Measurements from ENCODE around the gene SEMA3C.

SEMA3C gene

DNA sequence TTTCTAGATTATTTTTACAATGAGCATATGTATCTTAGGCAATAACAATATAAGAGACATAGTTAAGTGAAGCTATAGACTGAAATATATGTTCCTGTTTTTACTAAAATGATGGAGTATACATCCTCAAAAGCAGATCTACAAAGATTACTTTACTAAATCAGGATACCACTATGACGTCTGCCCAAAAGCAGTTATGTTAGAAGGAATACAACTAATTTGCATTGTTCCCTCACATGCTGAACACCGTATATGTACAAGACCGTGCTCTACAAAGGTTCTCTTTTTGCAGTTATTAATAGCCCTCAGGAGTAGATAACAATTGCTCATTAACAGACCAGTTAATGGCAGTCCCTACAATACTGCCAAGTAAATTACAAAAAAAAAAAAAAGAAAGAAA lies 143.0 kb downstream of the SEMA3C start:
- DNase-seq (ENCODE audit: low spot score), result no peak

DNA sequence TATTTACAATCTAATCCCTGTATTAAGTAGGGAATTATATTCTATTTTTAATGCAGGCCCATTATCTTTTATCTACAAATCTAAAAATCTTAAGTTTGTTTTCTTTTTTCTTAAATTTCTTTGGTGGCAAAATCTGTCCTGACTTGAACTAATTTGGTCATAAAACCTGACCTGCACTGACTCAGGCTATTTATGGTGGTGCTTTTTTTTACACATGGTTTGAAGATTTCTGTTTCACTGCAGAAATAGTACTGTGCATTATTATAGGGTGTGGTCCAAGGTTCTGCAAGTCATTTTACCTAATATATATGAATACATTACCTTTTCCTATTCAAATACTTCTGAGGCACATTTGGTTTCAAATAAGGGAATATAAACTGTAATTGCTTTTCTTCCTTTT lies 143.4 kb downstream of the SEMA3C start:
- DNase-seq (ENCODE audit: low spot score), result no peak

DNA sequence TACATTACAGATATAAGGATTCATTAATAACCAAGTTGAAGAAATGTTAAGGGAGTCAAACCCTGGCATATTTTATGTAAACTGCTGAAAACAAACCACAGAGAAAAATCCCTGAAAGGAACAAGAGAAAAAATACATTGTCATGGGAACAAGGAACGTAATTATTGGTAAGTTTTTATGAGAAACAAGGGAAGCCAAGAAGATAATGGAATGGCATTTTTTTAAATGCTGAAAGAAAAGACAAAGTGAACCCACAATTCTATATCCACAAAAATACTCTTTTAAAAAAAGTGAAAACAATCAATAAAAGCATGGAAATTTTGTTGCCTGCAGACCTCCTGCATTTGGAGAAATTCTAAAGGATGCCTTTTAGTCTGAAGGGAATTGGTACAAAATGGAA lies 144.0 kb downstream of the SEMA3C start:
- DNase-seq (ENCODE audit: low spot score), result no peak

DNA sequence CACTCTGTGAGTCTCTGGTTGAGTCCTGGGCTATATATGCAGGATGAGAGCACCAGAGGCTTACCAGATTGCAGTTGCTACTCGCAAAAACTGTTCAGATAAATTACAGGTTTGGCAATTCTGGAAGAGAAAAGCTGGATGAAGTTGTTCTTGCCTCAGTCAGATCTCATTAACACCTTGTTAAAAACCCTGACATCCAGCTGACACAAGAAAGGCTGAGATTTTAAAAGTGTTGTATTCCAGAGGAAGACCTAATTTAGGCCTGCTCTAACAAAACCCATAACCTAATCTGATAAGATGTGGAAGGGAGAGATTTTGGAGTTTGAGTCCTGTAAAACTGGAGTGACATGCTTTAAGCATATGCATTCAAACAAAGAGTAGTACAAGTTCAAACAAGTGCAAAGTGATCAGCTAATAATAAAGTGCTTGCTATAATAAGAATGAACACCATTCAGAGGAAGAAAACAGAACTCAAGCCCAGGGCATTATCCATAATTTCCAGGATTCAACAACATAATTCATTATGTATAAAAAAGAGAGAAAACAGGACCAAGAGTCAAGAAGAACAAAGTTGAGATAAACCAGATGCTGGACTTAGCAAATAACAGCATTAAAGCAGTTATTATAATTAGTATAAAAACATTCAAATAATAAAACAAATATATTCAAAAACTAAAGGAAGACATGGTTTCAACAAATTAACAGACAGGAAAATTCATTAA lies 144.9 kb downstream of the SEMA3C start:
- no peak for DNase-seq (ENCODE audit: low spot score)

DNA sequence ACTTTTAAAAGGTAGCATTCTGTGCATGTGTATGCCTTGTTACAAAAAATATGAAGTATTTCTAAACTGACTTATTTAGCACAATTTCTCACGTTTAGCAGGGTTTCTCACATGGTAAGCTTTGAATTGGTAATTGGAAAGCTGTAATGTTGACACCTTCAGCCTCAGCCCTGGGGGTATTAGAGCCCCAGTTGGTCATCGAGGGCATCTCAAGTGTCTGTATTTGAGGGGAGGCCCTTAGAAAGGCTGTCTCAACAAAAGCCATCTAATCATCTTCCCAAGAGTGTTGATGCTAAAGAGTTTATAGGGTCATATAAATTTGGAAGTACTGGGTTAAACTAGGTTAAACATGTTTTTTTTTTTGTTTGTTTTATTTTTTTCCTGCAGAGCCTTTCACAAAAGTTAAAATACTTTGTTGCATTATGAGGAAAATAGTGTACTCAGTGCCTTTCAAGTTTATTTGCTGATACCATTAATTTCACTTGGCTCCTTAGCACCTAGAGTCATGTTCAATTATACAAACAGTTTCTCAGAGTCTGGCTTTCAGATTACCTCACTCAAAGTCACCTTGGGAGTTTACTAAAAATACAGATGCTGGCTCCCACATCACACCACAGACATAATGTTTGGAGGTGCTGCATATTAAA lies 146.4 kb downstream of the SEMA3C start:
- no peak for DNase-seq (ENCODE audit: low spot score)

DNA sequence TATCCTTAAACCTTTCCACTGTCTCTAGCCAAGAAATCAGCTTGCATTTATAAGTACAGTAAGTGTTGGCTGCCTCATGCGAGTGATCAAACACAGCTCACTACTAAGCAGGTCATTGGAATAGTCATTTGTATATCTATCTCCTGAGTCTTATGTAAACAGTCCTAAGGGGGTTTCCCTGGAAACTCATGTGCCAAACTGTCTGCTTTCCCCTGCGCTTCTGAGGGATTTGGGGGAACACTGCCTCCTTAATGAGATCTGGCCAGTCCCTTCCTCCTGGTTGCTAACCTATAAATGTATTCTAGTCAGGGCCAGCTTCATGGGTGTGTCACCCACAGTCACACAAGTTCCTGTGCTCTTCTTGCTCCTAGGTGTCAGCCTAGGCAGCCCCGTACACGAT lies 147.3 kb downstream of the SEMA3C start:
- no peak for DNase-seq (ENCODE audit: low spot score)

DNA sequence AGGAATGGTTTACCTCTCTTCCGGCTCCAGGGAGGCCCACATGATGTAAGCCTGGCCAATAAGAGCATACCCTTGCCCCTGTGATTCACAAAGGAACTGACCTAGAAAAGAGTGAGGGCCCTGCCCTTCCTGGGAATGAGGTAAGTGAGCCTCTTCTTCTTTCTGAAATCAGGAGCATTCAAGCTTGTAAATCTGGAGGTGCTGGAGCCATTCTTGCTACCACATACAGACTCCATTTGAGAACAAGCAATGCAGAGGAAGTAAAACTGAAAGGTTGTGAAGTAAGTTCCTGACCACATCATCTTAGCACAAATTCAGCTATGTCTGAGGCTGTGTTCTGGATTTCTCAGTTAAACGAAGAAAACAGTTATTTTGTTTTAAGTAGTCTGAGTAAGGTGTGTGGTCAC lies 148.2 kb downstream of the SEMA3C start:
- no peak for DNase-seq (ENCODE audit: low spot score)

DNA sequence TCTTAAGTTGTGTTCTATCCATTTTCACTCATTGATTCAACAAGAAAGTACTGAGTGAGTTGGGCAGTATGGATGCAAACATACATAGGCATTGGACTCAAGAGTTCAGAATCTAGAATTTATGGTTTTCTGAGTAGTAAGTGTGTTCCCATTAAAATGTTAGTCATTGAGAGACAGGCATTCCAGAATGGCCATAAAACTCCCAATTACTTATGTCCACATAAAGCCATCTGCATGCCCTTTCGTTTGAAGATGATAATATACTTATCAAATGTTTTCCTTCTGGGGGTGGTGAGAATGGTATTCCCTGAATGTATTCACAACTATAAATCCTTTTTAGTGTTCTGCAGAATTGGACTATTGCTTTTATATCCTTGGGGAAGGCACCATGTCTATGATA lies 148.8 kb downstream of the SEMA3C start:
- DNase-seq (ENCODE audit: low spot score), result no peak

DNA sequence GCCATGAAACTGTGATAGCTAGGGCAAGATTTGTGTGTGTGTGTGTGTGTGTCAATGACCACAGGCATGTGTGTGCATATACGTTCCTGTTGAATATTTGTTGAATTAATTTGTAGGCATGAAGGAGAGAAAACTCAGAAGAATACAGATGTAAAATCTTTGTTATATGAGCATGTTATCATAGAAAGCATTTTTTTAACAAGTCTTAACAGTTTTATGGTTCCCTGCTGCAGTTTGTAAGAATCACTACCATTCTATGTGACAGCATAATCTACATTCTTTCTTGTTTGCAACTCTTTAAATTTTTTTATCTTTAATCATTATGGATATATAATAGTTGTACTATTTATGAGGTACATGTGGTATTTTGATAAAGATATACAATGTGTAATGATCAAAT lies 150.1 kb downstream of the SEMA3C start:
- DNase-seq (ENCODE audit: low spot score), result no peak

DNA sequence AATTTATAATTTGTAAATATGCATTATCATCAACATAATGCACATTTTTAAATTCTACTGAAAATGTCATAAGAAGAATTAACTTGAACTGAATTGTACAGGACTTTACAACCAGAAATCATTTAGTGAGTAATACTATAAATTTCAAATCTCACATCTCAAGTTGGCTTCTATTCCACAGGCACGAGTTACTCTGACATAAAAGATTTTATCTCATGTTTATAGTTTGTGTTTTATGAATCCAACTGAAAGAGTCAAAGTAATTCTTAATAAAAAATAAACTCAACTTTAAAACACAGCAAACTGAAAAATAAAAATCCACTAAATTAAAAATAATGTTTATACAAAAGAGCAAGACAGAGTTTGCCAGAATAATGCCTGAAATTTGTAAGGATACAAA lies 151.2 kb downstream of the SEMA3C start:
- no peak for DNase-seq (ENCODE audit: low spot score)

DNA sequence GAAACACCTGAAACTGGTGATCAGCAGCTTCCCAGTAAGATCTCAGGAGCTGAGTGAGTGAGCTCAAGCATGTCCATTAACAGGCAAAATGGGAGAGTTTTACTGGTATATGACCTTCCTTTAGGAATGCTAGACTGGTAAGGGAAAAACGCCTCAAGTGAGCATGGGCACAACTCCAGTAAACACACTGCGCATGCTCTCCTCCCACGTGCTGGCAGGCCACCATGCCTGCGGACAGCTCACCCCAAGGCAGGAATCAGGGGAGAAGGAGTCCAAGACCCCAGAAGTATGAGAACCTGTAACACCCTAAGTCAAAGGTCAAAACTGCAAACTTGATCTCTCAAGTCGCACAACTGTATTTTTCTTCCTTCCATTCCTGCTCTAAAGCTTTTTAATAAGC lies 152.1 kb downstream of the SEMA3C start:
- DNase-seq (ENCODE audit: low spot score), result no peak

DNA sequence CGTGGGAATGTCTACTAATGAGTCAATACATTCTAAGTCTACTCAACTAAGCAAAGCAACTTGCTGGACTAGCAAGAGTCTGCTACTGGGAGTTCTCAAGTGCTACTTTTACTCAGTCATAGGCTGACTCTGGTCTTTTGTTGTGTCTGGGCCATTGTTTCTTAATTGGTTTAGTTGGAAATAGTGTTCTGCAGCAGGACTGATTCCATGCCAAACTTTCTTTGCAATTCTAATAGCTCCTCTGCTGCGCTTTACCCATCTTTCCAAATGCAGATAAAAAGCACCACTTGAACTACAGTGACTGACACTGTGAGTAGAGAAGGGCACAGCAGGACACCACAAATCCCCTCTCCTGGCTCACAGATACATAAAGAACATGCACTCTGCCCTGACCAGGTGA lies 154.7 kb downstream of the SEMA3C start:
- DNase-seq (ENCODE audit: low spot score), result no peak

DNA sequence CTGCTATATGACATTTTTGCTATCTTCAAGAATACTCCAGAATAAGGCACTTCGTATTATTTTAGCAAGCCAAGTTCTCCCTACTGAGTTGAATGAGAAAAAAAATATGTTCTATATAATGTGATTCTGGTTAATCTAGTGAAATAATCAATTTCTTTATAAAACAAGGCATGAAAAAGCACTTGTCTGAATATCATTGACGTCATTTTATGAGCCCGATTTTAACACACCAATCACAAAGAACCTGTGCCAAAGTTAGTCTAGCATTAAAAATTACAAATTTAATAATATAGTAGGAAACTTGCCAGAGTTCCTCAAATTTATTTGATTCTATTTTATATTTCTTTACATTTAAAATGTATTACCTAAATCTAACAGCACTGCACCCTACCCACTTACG lies 155.1 kb downstream of the SEMA3C start:
- no peak for DNase-seq (ENCODE audit: low spot score)

DNA sequence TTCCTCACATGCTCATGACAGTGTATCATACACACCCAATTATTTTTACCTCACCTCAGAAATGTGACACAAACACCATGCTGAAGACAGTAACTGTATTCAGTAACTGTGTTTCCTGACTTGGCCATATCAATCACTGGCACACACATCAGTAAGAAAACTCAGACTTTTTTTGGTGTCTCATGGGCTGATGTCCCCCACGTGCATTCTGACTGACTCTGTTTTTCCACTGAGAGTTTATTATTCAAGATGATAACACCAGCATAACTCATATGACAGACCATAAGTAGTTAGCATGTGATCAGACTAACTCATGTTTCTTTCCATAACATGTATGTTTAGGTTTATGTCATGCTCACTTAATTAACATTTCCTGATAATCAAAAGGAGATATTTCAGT lies 155.6 kb downstream of the SEMA3C start:
- no peak for DNase-seq (ENCODE audit: low spot score)

DNA sequence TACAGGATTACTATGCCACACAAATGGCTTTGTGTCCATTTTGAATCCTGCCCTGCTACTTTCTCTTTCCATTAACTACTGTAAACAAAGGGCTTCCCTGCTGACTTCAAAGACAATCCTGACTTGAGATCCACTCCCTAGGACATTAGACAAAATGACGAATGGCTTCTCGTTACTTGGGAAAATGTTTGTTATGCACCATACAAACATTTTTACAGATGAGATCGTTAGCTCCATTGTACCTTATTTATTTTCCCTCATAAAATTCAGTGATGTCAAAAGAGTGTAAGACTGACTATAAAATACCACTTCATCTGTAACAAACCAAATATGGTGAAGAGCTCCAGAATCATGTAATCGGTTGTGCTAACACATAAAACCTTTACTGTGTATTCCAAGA lies 158.6 kb downstream of the SEMA3C start:
- DNase-seq (ENCODE audit: low spot score), result no peak

DNA sequence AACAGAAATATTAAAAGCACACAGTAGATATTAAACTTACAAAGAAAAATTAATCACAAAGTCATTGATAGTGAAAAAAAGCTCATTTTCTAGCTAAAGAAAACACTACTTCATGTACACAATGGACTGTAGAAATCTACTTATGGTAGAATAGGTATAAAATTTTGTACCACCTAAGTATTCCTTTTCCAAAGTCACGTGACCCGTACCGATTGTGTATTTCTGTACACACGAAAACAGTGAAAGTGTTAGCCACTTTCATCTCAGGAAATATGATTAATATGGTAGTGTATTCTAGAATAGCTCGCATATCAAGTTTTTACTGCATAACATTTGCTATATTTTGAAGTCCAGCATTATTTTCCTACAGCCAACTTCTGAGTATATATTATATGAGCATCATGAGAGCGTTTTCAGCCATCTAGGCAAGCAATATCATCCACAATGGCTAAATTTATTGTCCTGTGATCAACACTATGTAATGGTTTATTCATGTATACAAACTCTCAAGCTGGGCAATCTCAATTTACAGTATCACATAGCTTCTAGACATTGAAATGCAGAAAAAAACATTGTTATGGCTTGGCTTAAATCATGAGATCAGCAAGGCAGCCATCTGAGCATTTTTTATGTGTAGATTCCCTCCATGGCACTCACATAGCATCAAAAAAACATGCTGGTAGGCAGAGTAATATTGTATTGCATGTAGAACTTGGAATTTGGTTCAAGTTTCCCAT lies 165.7 kb downstream of the SEMA3C start:
- DNase-seq (ENCODE audit: low spot score), result no peak

DNA sequence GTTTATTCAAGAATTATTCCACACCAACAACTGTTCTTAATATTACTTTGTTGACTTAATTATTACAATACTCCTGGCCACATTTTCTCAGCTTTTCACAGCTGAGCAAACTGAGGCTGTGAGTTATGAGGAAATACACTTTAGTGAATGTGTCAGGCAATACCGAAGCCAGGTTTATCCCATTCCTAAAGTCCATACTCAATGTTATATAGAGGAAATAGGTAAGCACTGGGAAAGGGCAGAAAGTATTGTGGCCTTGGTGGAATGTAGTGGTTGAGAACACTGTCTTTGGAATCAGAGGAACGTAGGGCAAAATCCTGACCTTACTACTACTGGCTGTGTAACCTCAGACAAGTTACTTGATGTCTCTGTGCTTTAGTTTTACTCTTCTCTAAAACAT lies 169.6 kb downstream of the SEMA3C start:
- no peak for DNase-seq (ENCODE audit: low spot score)

DNA sequence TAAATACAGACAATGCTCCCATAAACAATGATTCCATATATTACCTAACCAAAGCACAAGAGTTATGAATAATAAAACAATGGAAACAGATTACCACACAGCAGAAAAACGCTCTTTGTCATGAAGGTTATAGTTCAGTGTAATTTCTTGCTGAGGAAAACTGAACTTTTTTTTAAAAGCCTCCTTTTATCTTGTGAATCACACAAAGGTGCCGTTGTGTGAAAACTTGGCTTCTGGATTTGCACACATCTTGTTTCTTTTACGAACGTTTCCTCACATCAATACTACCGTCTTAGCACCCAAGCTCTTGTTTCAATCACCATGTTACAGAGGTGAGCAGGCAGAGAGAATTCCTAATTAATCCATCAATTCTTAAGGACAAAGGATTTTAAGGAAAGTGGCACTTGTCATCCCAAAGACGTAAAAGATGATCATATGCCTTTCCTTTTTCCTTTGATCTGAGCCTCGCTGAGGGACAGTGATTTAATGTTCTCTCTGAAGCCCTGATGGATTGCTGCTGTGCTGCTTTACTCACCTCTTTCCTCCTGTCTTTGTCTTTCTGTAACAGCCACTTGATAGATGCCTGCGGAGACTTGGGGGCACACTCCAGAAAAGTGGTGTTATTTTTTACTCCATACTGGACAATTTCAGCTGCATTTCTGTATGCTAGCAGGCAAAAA lies 170.3 kb downstream of the SEMA3C start:
- DNase-seq (ENCODE audit: low spot score), result no peak

DNA sequence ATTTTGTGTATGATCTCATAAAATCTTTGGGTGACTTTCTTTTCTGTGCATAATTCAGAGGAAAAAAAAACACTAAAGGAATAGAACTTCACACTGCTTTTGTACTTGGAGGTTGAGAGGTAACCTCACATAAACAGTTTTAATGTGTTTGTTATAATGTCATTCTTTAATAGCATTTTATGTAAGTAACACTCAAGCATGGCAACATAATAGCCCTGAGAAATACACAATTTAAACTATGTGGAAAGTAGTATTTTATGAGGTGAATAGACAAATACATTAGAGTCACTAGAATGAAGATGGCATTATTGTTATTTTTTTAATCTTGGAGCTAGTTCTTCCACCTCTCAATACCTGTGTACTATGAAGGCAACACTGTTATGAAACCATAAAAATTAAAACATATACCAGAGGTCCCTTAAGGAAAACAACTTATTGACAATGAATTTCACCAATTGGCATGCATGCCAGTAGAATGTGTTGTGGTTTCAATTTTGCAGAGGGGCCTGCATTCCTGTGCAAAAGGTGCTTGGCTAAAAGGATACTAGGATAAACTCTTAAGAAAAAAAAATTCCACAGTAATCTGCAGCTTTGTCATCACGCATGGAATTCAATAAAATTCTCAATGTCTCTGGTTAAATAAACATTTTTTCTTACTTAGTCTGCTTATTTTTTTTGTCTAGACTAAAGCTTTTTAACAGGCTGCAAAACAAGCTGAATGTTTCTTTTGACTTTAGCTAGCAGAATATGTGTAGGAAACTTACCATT lies 177.9 kb downstream of the SEMA3C start:
- DNase-seq (ENCODE audit: low spot score), result no peak

DNA sequence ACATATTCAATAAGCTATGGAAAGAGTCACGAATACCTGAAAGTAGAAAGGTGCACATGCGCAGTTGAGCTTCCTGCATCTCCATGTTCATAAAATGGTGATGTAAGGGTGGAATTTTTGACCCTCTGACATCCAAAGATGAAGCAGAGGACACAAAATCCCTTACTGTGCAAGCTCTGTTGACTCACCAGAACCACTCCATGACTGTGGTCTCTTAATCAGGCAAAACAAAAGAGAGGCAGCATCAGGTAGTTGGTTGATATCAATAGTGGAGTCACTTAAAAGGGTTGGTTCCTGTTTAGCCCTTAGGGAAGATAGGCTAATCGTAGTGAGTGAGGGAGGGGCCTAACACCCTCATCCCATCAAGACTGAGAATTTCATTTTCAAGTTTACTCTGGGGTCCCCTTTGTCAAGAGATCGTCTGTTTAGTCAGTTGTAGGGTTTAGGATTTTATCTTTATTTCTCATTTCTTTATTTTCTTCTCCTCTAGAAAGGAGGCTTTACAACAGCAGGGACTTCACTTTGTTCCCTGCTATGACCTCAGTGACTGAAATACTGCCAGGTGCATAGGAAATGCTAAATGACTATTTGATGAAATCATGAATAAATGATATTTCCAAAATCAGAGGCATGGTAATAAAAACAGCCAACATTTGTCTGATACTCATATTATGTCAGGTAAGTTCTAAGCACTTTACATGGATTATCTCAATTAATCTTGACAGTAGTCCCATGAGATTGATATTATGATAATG lies 182.3 kb downstream of the SEMA3C start:
- DNase-seq (ENCODE audit: low spot score), result no peak

DNA sequence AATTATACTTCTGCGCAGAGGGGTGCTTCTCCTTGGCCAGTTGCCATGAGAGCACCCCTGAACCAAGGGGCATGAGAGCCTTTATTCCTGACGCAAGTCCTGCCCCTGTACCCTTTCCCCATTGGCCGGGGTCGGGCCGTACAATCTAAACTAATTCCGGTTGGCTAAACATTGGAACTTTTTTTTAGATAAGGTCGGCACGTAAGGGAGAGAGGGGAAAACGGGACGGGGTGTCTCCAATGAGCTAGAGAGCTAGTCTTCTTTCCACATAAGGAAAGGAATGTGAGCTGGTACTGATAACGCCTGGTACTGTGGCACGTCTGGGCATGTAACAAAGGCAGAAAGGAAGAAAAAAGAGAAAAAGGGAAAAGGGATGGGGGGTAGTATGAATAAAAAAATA lies 183.5 kb downstream of the SEMA3C start:
- no peak for DNase-seq (ENCODE audit: low spot score)

All from germinal center (tissue), 1 donor.